Glutamatergic neuron (in vitro differentiated cells): ENCODE data around the gene MTF2. TPM values are rescaled to one million over a fixed set of nuclear protein-coding genes. Genes with fewer than 3 reads are reported as not detected.

Source experiments
- DNase-seq: peaks from one replicate; pipeline ENCODE4 v3.0.0; 2022
- H3K27ac Mint-ChIP-seq: one replicate; pipeline ENCODE4 v1.8.0; 2020; ENCODE audit warnings: mild to moderate bottlenecking, mixed read lengths, inconsistent platforms; ENCODE audit not compliant: unreplicated experiment
- H3K27me3 Mint-ChIP-seq: one replicate; pipeline ENCODE4 v1.8.0; 2020; ENCODE audit warnings: mild to moderate bottlenecking, moderate library complexity, mixed read lengths, inconsistent platforms; ENCODE audit not compliant: unreplicated experiment
- H3K36me3 Mint-ChIP-seq: one replicate; pipeline ENCODE4 v1.8.0; 2020; ENCODE audit warnings: mild to moderate bottlenecking, mixed read lengths, inconsistent platforms; ENCODE audit not compliant: unreplicated experiment
- H3K4me1 Mint-ChIP-seq: one replicate; pipeline ENCODE4 v1.8.0; 2020; ENCODE audit warnings: mild to moderate bottlenecking, low read depth, mixed read lengths, inconsistent platforms; ENCODE audit not compliant: unreplicated experiment
- H3K4me3 Mint-ChIP-seq: one replicate; pipeline ENCODE4 v1.8.0; 2020; ENCODE audit warnings: mild to moderate bottlenecking, mixed read lengths, inconsistent platforms; ENCODE audit not compliant: unreplicated experiment
- H3K9me3 Mint-ChIP-seq: one replicate; pipeline ENCODE4 v1.8.0; 2020; ENCODE audit warnings: mild to moderate bottlenecking, moderate library complexity, mixed read lengths, inconsistent platforms; ENCODE audit not compliant: unreplicated experiment
- CTCF ChIP-seq: fragments of 200-600 bp; sonication (generic); IDR thresholded peaks from one replicate; pipeline ENCODE4 v1.5.0; 2021; ENCODE audit not compliant: partially characterized antibody, unreplicated experiment
- total RNA-seq: library from RNA; stranded (reverse); fragmentation: NEBNext Ultra II Directional; extraction: Animal tissue kit (Norgen Biotek cat#: 25700); gene quantifications from one replicate; pipeline ENCODE4 v1.2.1, GENCODE V29; 2021; ENCODE audit not compliant: unreplicated experiment

MTF2 gene
- total RNA-seq, 1 donor from 2014 or later, result 129 TPM

DNA sequence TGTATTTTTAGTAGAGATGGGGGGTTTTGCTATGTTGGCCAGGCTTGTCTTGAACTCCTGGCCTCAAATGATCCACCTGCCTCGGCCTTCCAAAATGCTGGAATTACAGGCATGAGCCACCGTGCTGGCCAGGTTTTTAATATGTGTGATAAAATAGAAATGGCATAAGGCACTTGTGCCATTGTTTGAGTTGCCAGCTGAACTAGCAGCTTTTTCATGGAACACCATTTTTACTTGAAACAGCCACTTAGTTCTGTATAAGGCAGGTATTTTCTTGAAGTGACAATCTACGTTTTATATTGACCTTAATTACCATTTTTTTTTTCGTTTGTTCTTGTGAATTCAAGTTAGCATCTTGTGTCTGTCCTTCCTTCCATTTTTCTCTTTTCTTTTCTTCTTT is 28.3 kb downstream of the MTF2 start:
- TF ChIP-seq CTCF, result no peak
- Mint-ChIP-seq H3K9me3 (peaks cover 4% of the 10 kb centered on the region), H3K4me3 (no peak overlapping the region), H3K4me1 (peaks cover 3% of the 10 kb centered on the region), H3K36me3 (peaks cover 11% of the 10 kb centered on the region), H3K27me3 (peaks cover 3% of the 10 kb centered on the region), H3K27ac (no peak overlapping the region)
- no peak for DNase-seq

DNA sequence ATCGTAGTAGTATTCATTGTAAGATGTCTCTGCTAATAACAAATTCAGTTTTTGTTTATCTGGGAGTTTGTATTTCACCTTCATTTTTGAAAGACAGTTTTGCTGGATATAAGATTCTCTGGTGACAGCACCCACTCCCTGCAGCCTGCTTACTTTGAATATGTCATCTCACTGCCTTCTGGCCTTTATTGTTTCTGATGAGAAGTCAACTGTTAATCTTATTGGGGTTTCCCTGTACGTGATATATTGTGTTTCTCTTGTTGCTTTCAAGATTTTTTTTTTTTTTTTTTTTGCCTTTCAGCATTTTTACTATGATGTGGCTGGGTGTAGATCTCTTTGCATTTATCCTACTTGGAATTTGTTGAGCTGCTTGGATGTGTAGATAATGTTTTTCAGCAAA is 29.3 kb downstream of the MTF2 start:
- Mint-ChIP-seq H3K4me1 (peaks cover 3% of the 10 kb centered on the region), H3K9me3 (peaks cover 6% of the 10 kb centered on the region), H3K27ac (no peak overlapping the region), H3K36me3 (peaks cover 11% of the 10 kb centered on the region), H3K27me3 (peaks cover 3% of the 10 kb centered on the region), H3K4me3 (no peak overlapping the region)
- TF ChIP-seq CTCF, result no peak
- DNase-seq, result no peak

- Mint-ChIP-seq H3K4me3 (no peak overlapping the region), H3K36me3 (peaks cover 11% of the 10 kb centered on the region), H3K9me3 (peaks cover 6% of the 10 kb centered on the region), H3K27me3 (peaks cover 3% of the 10 kb centered on the region), H3K4me1 (peaks cover 5% of the 10 kb centered on the region), H3K27ac (no peak overlapping the region)
- DNase-seq, result no peak
- TF ChIP-seq CTCF, result no peak
These were observed 30.5 kb downstream of the MTF2 start for GRCh38 chr1:93109578-93109977.

GRCh38 chr1:93111065-93111464 is 32.0 kb downstream of the MTF2 start:
- Mint-ChIP-seq H3K27ac (no peak overlapping the region), H3K4me1 (peaks cover 5% of the 10 kb centered on the region), H3K36me3 (peaks cover 11% of the 10 kb centered on the region), H3K9me3 (peaks cover 6% of the 10 kb centered on the region), H3K27me3 (peaks cover 3% of the 10 kb centered on the region), H3K4me3 (no peak overlapping the region)
- TF ChIP-seq CTCF, result no peak
- DNase-seq, result no peak

DNA sequence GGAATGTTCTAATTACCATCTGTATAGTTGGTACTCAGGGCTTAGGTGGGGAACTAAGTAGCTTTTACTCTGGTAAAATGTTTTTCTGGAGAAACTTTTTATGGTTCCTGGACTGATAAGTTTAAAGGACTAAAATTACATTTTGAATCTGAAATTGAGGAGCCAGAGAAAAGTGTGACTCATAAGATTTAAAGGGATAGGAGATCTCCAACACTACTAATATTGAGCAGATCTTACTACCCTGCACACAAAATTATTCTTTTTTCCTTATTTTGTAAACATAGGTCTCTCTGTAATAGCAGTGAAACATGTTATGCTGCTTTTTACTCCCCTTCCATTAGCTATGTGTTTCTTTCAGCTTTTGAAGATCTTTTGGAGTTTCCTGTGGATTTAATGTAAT is 32.5 kb downstream of the MTF2 start:
- Mint-ChIP-seq H3K9me3 (peaks cover 6% of the 10 kb centered on the region), H3K27me3 (peaks cover 3% of the 10 kb centered on the region), H3K27ac (no peak overlapping the region), H3K4me3 (no peak overlapping the region), H3K36me3 (peaks cover 13% of the 10 kb centered on the region), H3K4me1 (peaks cover 5% of the 10 kb centered on the region)
- no peak for DNase-seq
- no peak for TF ChIP-seq CTCF
